ENCODE data around the gene HYLS1.
"Not testable (repeated sequence)": the region's sequence is repeated elsewhere in the genome, so short reads cannot be mapped to it uniquely, and the experiment has no call there.

The HYLS1 gene, protein sequence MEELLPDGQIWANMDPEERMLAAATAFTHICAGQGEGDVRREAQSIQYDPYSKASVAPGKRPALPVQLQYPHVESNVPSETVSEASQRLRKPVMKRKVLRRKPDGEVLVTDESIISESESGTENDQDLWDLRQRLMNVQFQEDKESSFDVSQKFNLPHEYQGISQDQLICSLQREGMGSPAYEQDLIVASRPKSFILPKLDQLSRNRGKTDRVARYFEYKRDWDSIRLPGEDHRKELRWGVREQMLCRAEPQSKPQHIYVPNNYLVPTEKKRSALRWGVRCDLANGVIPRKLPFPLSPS

DNA sequence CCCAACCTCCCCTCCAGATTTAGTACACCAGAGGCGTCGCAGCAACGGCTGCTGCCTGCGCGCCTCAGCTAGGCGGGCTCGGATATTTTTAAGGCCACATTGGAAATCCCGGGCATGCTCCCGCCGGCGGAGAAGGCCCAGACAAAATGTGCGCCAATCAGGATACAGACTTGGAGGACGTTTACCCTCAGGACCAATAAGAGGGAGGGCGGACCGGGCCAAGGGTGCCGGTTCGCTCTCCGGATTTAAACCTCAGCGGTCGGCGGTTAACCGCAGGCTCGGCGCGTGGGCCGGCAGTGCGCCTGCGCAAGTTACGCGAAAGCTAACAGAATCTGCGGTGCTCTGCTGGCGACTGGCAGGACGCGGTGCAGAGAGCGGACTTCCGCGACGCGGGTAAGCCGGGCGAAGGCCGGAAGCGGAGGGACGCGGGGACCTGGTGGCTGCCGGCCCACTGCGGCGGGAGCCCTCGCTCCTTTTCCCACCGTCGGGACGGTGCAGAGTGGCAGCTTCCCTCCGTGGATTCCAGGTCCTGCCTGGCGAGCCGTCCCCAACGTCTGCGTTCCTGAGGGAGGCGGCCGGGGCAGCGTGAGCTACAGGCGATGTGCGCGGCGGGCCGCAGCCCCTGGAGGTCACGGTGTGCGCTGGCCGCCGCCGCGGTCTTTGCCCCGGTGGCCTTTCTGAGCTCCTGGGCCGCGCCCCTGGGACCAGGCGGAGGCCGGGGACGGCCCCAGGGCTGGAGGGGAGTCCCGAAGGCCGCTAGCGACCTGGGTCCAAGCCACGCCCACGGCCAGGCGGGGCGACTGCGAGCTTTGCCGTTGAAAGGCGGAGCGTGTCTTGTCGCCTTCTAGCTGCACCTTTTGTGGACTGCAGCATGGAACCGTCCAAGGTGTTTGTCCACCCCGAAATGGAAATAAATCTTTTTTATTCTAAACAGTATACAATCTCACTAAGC is at the start of gene HYLS1:
Gene HYLS1, plus strand, starts transcription at position 296 of the 952 bp plus-strand sequence. CDS start 11,701 bp downstream, outside the sequence.
- DNase-seq (ENCODE audit: low spot score), result peak; percentile 92
- peak; percentile 9 for FAIRE-seq

DNA sequence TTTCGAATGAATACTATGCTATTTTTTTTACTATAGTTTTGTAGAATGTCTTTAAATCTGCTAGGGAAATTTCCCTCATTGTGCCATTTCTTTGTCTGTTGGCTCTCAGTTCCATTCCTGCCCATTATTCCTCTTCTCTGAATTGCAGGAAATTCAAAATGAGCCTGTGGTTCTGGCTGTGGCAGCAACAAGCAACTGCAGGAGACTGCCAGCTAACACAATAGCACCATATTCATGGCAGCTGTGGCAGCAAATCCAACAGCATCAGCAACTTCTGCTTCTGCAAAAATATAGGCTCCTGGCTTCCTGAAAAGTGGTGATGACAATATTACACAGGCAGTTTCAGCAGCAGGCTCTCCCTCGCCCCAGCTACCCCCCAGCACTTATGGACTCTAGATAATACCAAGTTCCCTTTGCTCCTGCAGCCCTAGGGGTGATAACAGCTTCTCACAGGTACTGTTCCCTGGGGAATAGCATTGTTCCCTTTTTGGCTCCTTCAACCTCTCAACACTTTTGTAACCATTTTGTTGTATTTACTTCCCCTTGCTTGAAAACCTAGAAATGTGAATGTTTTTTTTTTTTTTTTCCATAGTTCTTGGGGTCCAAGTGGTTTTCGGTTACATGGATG is 45.0 kb upstream of the HYLS1 start:
- DNase-seq (ENCODE audit: low spot score), result no peak
- FAIRE-seq, result no peak

DNA sequence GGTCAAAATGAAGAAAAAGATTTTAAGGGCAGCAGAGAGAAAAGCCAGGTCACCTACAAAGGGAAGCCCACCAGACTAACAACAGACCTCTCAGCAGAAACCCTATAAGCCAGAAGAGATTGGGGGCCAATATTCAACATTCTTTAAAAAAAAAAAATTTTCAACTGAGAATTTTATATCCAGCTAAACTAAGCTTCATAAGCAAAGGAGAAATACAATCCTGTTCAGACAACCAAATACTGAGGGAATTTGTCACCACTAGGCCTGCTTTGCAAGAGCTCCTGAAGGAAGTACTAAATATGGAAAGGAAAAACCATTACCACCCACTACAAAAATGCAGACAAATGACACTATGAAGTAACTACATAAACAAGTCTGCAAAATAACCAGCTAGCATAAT is 41.3 kb upstream of the HYLS1 start:
- DNase-seq (ENCODE audit: low spot score) (no peak), FAIRE-seq (no peak)

DNA sequence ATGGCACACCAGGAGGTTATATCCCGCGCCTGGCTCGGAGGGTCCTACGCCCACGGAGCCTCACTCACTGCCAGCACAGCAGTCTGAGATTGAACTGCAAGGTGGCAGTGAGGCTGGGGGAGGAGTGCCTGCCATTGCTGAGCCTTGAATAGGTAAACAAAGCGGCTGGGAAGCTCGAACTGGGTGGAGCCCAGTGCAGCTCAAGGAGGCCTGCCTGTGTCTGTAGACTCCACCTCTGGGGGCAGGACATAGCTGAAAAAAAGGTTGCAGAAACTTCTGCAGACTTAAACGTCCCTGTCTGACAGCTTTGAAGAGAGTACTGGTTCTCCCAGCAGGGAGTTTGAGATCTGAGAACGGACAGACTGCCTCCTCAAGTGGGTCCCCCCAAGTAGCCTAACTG is 29.8 kb upstream of the HYLS1 start:
- DNase-seq (ENCODE audit: low spot score); FAIRE-seq: not testable (repeated sequence)

DNA sequence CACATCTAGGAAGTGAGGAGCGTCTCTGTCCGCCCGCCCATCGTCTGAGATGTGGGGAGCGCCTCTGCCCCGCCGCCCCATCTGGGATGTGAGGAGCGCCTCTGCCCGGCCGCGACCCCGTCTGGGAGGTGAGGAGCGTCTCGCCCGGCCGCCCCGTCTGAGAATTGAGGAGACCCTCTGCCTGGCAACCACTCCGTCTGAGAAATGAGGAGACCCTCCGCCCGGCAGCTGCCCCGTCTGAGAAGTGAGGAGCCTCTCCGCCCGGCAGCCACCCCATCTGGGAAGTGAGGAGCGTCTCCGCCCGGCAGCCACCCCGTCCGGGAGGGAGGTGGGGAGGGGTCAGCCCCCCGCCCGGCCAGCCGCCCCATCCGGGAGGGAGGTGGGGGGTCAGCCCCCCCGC is 24.7 kb upstream of the HYLS1 start:
- not testable (repeated sequence) for DNase-seq (ENCODE audit: low spot score); FAIRE-seq

DNA sequence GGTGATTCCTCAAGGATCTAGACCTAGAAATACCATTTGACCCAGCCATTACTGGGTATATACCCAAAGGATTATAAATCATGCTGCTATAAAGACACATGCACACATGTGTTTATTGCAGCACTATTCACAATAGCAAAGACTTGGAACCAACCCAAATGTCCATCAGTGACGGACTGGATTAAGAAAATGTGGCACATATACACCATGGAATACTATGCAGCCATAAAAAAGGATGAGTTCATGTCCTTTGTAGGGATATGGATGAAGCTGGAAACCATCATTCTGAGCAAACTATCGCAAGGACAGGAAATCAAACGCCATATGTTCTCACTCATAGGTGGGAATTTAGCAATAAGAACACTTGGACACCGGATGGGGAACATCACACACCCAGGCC is 22.1 kb upstream of the HYLS1 start:
- not testable (repeated sequence) for FAIRE-seq; DNase-seq (ENCODE audit: low spot score)

DNA sequence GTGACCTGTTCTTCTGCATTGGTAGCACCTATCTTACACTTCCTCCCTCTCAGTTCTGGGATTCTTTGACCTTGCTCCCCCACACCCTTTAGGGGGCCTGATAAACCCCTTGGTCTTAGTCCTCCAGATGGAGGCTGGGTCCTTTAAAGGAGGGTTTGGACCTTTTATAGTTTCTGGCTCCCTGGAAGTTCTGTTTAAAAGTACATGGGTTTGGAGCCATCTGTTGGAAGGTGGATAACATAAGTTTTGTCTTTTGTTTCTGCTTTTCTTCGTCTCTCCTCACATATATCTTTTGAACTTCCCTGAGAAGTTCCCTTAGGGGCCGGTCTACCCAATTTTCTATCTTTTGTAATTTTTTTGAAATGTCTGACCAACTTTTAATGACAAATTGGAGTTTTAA is 17.9 kb upstream of the HYLS1 start:
- FAIRE-seq, result no peak
- DNase-seq (ENCODE audit: low spot score), result no peak

DNA sequence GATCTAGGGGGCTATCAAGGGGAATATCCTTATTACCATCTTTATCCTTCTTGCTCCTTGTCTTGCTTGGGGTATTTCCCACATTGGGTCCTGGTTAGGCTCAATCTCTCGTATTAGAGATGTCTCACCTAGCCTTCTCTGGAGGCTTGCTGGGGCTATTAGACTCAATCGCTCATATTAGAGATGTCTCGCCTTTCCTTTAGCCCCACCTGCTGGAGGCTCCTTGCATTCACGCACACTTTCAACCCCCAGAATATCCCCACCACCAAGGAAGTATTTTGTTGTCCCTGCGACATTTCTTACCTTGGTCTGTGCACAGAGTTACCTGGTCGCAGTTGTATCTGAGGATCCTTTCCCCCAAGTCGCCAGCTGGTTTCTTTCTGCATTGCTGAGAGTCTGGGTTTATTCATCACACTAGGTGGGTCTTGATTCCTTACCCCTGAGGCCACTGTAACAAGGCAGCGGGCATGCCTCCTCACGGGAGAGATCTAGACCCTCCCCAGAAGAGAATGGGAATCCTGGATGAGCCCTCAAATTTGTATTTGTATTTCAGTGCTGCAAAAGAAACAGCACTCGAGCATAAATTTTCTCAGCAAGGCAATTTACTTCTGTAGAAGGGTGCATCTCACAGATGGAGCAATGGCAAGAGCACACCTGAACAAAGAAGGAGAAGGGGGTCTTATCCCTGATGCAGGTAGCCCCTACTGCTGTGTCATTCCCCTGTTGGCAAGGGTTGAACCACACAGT is 15.9 kb upstream of the HYLS1 start:
- DNase-seq (ENCODE audit: low spot score), result peak; percentile 46
- FAIRE-seq, result no peak

DNA sequence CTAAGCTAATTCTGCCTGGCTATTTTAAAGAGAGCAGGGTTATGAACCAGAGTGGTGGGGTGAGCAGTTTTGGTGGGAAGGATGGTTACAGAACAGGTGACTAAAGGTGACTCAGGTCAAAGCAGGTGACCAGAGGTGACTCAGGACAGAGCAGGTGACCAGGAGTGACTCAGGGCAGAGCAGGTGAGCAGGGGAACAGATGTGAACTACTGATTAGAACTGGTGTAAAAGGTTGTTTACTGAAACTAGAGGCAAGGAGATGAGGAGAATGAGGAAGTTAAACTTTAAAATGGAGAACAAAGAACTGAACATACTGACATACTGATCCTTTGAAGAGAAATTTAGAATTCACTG is 15.4 kb upstream of the HYLS1 start:
- FAIRE-seq (no peak), DNase-seq (ENCODE audit: low spot score) (no peak)

DNA sequence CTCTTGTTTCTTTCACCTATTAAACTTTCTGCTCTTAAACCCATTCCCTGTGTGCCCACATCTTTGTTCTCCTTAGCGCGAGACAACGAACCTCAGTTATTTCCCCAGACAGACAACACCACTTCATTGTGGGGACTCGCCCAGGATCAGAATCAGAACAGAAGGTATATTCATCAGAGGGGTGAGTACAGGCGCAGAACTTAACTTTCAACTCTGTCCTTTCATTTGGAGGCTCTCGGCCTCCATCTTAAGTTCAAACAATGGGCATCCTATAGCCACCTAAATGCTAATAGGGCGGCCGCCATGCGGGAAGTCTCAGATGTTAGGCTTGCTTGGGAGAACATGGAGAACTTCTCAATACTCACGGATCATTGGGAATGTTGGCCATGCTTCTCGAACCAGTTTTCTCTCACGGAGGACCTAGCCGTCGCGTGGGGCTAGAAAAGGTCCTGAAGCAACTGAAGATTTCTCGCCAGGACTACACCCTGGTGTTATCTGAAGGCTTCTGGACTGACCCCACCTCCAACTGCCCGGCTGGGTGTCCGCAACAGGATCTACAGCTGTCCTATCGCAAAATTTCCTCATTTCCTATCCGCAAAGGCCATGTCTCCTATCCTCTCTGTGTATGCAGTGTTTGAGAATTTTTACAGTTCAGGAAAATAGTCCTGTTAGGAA is 13.4 kb upstream of the HYLS1 start:
- no peak for DNase-seq (ENCODE audit: low spot score)
- no peak for FAIRE-seq

DNA sequence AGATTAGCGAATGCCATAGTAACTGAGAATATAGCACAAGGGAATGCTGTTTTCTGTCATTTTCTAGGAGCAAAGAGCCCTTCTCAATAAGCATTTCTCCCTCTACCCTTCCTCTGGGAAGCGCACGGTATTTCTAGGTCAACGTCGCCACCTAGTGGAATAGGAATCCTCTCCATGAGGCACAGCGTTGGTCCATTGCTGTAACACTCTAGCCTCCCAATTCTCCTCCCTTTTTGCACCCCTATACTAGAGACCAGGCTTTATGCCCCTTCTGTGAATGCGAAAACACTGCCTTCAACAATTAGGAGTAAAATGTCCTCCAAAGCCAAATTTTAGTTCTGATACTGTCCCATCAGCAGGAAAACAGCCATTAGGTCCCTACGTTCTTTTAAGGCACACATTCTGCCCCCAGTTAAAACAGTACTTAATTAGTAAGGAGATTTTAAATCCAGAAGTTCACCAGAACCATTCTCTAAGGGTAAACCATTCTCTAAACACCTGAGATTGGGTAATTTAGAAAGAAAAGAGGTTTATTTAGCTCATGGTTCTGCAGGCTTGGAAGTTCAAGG is 12.8 kb upstream of the HYLS1 start:
- peak; percentile 29 for DNase-seq (ENCODE audit: low spot score)
- no peak for FAIRE-seq

DNA sequence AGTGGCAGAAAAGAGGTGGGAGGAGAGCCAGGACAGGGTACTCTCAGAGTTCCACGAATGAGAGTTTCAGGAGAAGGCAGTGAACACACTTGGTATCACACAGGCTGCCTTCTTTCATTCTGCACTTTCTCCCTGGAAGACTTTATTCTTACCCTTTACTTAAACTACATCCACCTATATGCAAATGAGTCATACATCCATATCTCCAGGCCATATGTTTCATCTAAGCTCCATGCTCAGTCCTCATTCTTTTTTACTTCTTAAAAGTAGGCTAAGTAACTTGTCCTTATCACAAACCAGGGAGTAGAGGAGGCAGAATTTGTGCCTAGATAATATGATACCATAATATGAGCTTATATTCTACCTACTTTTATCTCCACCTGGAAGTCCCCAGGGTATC is 6.2 kb upstream of the HYLS1 start:
- DNase-seq (ENCODE audit: low spot score) (no peak), FAIRE-seq (no peak)

DNA sequence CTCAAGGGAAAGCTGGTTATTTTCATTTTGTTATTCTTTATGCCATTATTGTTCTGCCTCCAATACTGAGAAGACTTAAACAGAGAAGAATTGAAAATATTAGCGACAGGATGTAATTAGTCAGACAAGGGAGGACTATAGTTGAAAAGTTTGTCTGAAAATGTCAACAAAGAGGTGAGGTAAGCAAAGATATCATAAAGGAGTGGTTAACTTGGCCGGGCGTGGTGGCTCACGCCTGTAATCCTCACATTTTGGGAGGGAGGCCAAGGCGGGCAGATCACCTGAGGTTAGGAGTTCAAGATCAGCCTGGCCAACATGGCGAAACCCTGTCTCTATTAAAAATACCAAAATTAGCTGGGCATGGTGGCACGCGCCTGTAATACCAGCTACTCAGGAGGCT is 4.1 kb upstream of the HYLS1 start:
- FAIRE-seq, result no peak
- DNase-seq (ENCODE audit: low spot score), result no peak

DNA sequence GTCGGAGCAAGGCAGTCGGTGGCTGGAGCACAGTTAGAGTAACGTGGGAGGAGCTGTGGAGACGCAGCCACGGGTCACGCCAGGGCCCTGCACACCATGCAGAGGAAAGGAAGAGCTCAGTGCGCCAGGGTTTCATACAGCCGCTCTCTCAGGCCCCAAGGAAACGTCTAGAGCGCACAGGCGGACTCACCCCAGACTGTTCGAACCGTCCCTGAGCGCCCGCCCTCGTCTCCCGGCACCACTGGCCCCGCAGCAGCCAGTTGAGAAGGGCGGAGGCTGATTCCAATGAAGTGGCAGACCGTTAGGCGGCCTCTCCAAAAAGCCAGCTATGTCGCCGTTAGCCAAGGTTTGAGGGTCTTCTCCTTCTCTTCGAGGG is 483 bp upstream of the HYLS1 start:
- DNase-seq (ENCODE audit: low spot score) (peak; percentile 34), FAIRE-seq (no peak)

DNA sequence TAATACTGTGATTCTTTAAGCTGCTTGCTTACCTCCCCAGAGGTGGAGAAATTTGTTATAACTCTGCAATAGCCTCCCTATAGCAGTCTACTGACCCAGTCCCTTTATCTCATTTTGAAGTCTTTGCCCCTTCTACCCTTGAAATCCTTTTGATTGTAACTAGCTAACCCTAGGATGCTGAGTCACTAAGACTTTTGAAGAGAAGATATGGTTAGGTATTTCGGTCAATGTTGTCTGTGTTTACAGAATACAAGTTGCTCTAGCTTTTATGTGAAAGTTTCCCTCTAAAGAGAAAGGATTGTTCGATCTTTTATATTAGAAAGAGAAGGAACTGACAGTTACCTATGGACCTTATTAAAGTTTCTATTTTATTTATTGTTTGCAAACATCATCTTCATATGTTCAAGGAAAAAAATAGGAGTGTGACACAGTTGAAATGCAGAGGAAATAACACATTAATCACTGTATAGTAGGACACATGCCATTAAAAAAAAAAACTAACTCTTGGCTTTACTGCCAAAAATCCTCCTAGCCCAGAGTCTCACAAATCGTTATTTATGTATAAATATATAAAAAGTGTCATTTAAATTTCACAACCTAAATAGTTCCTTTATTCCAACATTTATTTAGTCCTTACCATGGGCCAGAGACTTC is 3.1 kb downstream of the HYLS1 start:
- no peak for DNase-seq (ENCODE audit: low spot score)
- FAIRE-seq, result no peak

DNA sequence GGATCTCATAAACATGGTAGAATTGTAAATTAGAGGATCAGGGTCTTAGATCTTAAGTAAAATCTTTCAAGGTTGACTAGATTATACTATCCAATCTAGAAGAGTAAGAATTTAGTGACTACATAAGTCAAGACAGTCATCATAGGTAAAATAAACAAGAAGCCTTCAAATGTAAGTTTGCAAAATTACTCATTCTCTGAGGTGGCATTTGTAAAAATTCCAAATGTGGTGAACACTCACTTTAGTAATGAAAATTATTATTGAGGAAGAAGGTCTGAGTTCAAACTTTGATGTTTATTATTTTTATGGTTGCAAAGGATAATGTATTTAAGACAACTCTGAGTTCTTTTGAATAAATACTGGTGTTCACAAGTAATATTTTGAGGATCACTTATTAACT is 4.6 kb downstream of the HYLS1 start:
- no peak for FAIRE-seq
- no peak for DNase-seq (ENCODE audit: low spot score)

DNA sequence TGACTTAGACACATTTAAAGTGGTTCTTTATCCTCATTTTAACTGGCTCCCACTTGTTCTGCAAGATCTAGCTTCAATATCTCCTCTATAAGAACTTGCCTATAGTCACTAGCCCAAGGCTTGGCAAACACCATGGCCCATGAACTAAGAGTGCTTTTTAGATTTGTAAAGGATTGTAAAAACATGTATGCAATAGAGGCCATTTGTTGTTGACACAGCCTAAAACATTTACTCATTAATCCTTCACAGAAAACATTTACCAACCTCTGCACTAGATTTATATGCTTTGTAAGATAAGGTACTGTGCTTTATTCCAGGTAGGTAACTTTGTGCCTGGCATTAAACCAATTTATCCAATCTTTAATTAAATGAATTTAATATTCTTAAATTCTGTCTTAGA is 5.5 kb downstream of the HYLS1 start:
- FAIRE-seq, result no peak
- no peak for DNase-seq (ENCODE audit: low spot score)

DNA sequence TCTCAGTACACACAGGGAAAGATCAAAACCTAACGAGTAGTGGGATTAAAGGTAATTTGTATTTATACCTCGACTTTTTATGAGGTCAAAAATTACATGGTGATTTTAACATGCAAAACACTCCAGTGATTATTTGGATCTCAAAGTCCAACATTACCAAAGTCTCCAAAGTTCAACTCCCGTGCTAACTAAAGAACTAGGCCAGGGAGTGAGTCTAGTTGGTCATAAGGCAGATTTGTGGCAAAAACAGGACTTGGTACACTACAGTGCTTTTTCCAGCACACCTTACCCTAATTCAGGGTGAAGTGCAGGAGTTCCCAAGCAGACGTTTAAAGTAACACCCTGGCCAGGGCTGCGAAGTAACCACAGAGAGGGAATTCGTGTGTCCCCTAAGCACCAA is 14.4 kb downstream of the HYLS1 start:
- FAIRE-seq, result no peak
- no peak for DNase-seq (ENCODE audit: low spot score)

DNA sequence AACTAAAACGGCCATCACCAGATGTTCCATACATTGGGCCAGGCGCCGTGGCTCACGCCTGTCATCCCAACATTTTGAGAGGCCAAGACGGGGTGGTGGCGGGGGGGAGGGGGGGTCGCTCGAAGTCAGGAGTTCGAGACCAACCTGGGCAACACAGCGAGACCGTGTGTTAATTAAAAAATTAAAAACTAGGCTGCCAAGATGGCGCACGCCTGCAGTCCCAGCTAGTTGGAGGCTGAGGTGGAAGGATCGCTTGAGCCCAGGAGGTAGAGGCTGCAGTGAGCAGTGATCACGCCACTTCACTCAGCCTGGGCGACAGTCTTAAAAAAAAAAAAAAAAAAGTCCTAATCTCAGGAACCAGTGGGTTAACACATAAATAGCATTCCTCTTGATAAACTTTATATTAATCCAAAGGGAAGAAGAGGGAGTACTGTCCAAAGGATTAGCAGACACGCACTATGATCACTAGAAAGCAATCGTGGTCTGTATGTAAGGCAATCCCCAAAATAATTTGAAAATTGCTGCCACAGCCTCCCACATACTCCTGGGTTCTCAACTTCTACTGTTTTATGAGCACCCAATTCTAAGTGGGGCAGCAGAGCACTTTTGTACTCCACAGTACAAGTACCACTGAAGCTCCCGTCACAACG is 14.9 kb downstream of the HYLS1 start:
- DNase-seq (ENCODE audit: low spot score), result no peak
- FAIRE-seq, result no peak
